SK-N-SH treated with all-trans-retinoic acid at 6 μM for 48 hours (cell line): ENCODE results near the gene CACNA1C.

ENCODE experiments used
- ZC3H10 ChIP-seq: fragments of 250-450 bp; sonication (Bioruptor Pico); IDR thresholded peaks from 2 replicates; pipeline ENCODE4 v1.5.1; 2021; ENCODE audit warnings: mild to moderate bottlenecking, moderate library complexity
- ZFP30 ChIP-seq: fragments of 450-650 bp; formaldehyde crosslinking; IDR thresholded peaks from 2 replicates; pipeline ENCODE4 v1.5.0; 2022; ENCODE audit warnings: mild to moderate bottlenecking, moderate library complexity
- ZNF565 ChIP-seq: fragments of 450-650 bp; formaldehyde crosslinking; conservative IDR thresholded peaks from 2 replicates; pipeline ENCODE4 v1.5.0; 2020; ENCODE audit warnings: low read depth, mild to moderate bottlenecking, moderate library complexity
- TF ChIP-seq, protein P1 (sequence below): fragments of 250-450 bp; sonication (Bioruptor Pico); IDR thresholded peaks from 2 replicates; pipeline ENCODE4 v1.5.0; 2020; ENCODE audit warnings: mild to moderate bottlenecking, moderate library complexity

- no peak for TF ChIP-seq ZC3H10
- TF ChIP-seq ZFP30 (CRISPR knock-in tag), result no peak
- TF ChIP-seq, protein P1, sequence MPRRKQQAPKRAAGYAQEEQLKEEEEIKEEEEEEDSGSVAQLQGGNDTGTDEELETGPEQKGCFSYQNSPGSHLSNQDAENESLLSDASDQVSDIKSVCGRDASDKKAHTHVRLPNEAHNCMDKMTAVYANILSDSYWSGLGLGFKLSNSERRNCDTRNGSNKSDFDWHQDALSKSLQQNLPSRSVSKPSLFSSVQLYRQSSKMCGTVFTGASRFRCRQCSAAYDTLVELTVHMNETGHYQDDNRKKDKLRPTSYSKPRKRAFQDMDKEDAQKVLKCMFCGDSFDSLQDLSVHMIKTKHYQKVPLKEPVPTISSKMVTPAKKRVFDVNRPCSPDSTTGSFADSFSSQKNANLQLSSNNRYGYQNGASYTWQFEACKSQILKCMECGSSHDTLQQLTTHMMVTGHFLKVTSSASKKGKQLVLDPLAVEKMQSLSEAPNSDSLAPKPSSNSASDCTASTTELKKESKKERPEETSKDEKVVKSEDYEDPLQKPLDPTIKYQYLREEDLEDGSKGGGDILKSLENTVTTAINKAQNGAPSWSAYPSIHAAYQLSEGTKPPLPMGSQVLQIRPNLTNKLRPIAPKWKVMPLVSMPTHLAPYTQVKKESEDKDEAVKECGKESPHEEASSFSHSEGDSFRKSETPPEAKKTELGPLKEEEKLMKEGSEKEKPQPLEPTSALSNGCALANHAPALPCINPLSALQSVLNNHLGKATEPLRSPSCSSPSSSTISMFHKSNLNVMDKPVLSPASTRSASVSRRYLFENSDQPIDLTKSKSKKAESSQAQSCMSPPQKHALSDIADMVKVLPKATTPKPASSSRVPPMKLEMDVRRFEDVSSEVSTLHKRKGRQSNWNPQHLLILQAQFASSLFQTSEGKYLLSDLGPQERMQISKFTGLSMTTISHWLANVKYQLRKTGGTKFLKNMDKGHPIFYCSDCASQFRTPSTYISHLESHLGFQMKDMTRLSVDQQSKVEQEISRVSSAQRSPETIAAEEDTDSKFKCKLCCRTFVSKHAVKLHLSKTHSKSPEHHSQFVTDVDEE (CRISPR knock-in tag), result no peak
- TF ChIP-seq ZNF565 (CRISPR knock-in tag), result no peak
Observed at GRCh38 chr12:2338381-2338780, 285.6 kb downstream of the CACNA1C start.
